ENCODE measurements around the gene CACNA1A. TPM values are rescaled to one million over a fixed set of nuclear protein-coding genes. Genes with fewer than 3 reads are reported as not detected.

CACNA1A gene
- polyA plus RNA-seq, 3 donors, result 0.08 to 0.09 TPM; not detected in 1

GRCh38 chr19:13252569-13253335, 253.5 kb downstream of the CACNA1A start:
- Mint-ChIP-seq H3K9me3 (peaks cover 3 to 13% (median 7%) of the 10 kb centered on the region in 7 donors), H3K36me3 (no peaks in the 10 kb centered on the region)

DNA sequence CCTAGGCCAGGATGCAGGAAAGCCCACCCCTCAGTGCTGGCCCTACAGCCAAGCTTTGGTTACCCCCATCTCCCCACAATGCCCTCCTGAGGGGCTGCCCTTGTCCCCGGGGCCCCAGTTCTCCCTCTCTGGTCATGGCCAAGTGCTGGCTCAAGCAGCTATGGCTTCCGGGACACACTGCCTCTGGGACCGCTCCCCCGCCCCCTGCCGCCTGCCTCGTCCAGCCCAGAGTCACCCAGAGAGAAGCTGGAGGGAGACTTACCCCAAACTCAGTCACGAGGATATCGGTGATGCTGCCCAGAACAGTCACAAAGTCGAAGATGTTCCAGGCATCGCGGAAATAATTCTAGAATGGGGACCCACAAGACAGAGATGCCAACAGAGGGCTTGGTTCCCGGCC, 261.4 kb downstream of the CACNA1A start:
- Histone ChIP-seq H3K36me3 (replicated peaks in 1 of 2; ENCODE audit: control insufficient read depth in 1 of 2, insufficient read depth in 2 of 2, low read length in 2 of 2) (no peaks in the 10 kb centered on the region), H3K4me2 (replicated peaks; ENCODE audit: extremely low read depth, low read length, poor library complexity, severe bottlenecking) (no peak overlapping the region), H4K20me1 (ENCODE audit: insufficient read depth, low read length) (no peaks in the 10 kb centered on the region), H3K9ac (ENCODE audit: insufficient read depth, low read length, poor library complexity, severe bottlenecking) (no peak overlapping the region), H2AFZ (ENCODE audit: insufficient read depth, low read depth, low read length, poor library complexity, severe bottlenecking) (no peak overlapping the region), H3K4me3 (replicated peaks in 1 of 3; ENCODE audit: low read depth in 2 of 3, low read length in 3 of 3) (no peak overlapping the region), H3K9me3 (replicated peaks in 1 of 2; ENCODE audit: control insufficient read depth in 1 of 2, insufficient read depth in 1 of 2, low read length in 2 of 2) (no peaks in the 10 kb centered on the region), H3K27me3 (ENCODE audit: control insufficient read depth in 2 of 2, insufficient read depth in 2 of 2, low read length in 2 of 2) (no peaks in the 10 kb centered on the region), H3K4me1 (ENCODE audit: control insufficient read depth in 1 of 2, insufficient read depth in 2 of 2, low read length in 2 of 2) (no peaks in the 10 kb centered on the region), H3K27ac (ENCODE audit: low read depth in 1 of 2, low read length in 2 of 2) (no peak overlapping the region), H3K79me2 (ENCODE audit: insufficient read depth, low read length) (no peaks in the 10 kb centered on the region)
- no peak overlapping the region for H3K27ac Mint-ChIP-seq
- H3K4me3 Mint-ChIP-seq, result no peak overlapping the region
- 95% methylated on average over 12 of the region's 12 CpGs for WGBS (ENCODE audit: insufficient coverage)
- no peak for TF ChIP-seq CTCF (IDR thresholded peaks at IDR 0.05)
- intact Hi-C loops (cut with micrococcal nuclease), result no loop called here
- H3K27me3 Mint-ChIP-seq (ENCODE audit: low read depth in 3 of 3), result peaks cover 4 to 7% (median 5%) of the 10 kb centered on the region in 3 donors
- no peak for DNase-seq
- peaks cover 0 to 9% (median 0%) of the 10 kb centered on the region in 7 donors for H3K9me3 Mint-ChIP-seq
- peaks cover 9% of the 10 kb centered on the region for H3K4me1 Mint-ChIP-seq
- no peaks in the 10 kb centered on the region for H3K36me3 Mint-ChIP-seq

More at GRCh38 chr19:13252569-13253335, 253.5 kb downstream of the CACNA1A start:
- no peaks in the 10 kb centered on the region for H3K36me3 ChIP-seq (replicated peaks in 1 of 2; ENCODE audit: control insufficient read depth in 1 of 2, insufficient read depth in 2 of 2, low read length in 2 of 2)
- H3K4me1 ChIP-seq (ENCODE audit: control insufficient read depth in 1 of 2, insufficient read depth in 2 of 2, low read length in 2 of 2), result no peaks in the 10 kb centered on the region
- TF ChIP-seq CTCF (IDR thresholded peaks at IDR 0.05), result no peak
- no peak overlapping the region for H3K27ac ChIP-seq (ENCODE audit: low read depth in 1 of 2, low read length in 2 of 2)
- DNase-seq, result no peak
- no peaks in the 10 kb centered on the region for H4K20me1 ChIP-seq (ENCODE audit: insufficient read depth, low read length)
- peaks cover 0 to 6% of the 10 kb centered on the region in 2 donors for H3K9me3 ChIP-seq (replicated peaks in 1 of 2; ENCODE audit: control insufficient read depth in 1 of 2, insufficient read depth in 1 of 2, low read length in 2 of 2)
- H3K4me3 Mint-ChIP-seq, result no peak overlapping the region
- H3K4me3 ChIP-seq (replicated peaks in 1 of 3; ENCODE audit: low read depth in 2 of 3, low read length in 3 of 3), result no peak overlapping the region
- no peaks in the 10 kb centered on the region for H3K79me2 ChIP-seq (ENCODE audit: insufficient read depth, low read length)
- no peak overlapping the region for H3K9ac ChIP-seq (ENCODE audit: insufficient read depth, low read length, poor library complexity, severe bottlenecking)
- H3K27me3 ChIP-seq (ENCODE audit: control insufficient read depth in 2 of 2, insufficient read depth in 2 of 2, low read length in 2 of 2), result no peaks in the 10 kb centered on the region
- WGBS (ENCODE audit: insufficient coverage), result 87% methylated on average over 3 of the region's 11 CpGs
- peaks cover 10 to 23% (median 10%) of the 10 kb centered on the region in 3 donors for H3K27me3 Mint-ChIP-seq (ENCODE audit: low read depth in 3 of 3)
- no peak overlapping the region for H3K4me2 ChIP-seq (replicated peaks; ENCODE audit: extremely low read depth, low read length, poor library complexity, severe bottlenecking)
- H3K27ac Mint-ChIP-seq, result no peak overlapping the region
- peaks cover 3% of the 10 kb centered on the region for H3K4me1 Mint-ChIP-seq
- H2AFZ ChIP-seq (ENCODE audit: insufficient read depth, low read depth, low read length, poor library complexity, severe bottlenecking), result no peak overlapping the region
- intact Hi-C loops (cut with micrococcal nuclease), result no loop called here

Data from CD14-positive monocyte (primary cell).